ENCODE measurements around the gene DENND4A.
"Not testable (repeated sequence)": the region's sequence is repeated elsewhere in the genome, so short reads cannot be mapped to it uniquely, and the experiment has no call there.

The DENND4A gene

DNA sequence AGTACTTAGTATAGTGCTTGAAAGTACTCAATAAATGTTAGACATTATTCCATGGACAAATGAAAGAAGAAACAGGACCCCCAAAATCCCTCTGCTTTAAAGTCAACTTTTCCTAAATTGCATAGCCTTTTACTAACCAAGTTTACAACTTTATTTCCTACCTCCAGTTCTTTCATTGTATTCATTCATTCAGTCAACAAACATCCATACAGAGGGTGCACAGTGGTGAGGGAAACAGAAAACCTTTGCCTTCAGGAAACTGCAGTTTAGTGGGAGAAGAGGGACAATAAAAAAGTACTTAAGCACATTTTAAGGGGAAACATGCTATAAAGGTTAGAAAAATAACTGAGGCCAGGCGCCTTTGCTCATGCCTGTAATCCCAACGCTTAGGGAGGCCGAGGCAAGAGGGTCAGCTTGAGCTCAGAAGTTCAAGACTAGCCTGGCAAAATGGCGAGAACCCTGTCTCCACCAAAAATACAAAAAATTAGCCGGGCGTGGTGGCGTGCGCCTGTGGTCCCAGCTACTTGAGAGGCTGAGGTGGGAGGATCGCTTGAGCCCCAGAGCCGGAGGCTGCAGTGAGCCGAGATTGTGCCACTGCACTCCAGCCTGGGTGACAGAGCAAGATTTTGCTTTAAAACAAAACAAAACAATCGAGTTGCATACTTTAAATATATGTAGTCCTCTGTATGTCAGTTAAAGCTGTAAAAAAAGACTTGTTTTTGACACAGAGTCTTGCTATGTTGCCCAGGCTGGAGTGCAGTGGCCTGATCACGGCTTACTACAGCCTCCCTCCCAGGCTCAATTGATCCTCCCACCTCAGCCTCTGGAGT is 1.1 kb upstream of the DENND4A start:
- peaks cover 2% of the 10 kb centered on the region for H3K4me1 ChIP-seq (ENCODE audit: control insufficient read depth, insufficient read depth, low read length)
- H3K27me3 ChIP-seq (ENCODE audit: control insufficient read depth, insufficient read depth, low read length): no peaks in the 10 kb centered on the region
- peak overlapping the region; percentile 78 for H3K4me3 ChIP-seq (ENCODE audit: low read length)
- no peaks in the 10 kb centered on the region for H3K9me3 ChIP-seq (ENCODE audit: control insufficient read depth, low read length)
- H3K9ac ChIP-seq (ENCODE audit: low read length): peak overlapping the region; percentile 89
- H3K36me3 ChIP-seq (ENCODE audit: control insufficient read depth, insufficient read depth, low read length): no peaks in the 10 kb centered on the region

DNA sequence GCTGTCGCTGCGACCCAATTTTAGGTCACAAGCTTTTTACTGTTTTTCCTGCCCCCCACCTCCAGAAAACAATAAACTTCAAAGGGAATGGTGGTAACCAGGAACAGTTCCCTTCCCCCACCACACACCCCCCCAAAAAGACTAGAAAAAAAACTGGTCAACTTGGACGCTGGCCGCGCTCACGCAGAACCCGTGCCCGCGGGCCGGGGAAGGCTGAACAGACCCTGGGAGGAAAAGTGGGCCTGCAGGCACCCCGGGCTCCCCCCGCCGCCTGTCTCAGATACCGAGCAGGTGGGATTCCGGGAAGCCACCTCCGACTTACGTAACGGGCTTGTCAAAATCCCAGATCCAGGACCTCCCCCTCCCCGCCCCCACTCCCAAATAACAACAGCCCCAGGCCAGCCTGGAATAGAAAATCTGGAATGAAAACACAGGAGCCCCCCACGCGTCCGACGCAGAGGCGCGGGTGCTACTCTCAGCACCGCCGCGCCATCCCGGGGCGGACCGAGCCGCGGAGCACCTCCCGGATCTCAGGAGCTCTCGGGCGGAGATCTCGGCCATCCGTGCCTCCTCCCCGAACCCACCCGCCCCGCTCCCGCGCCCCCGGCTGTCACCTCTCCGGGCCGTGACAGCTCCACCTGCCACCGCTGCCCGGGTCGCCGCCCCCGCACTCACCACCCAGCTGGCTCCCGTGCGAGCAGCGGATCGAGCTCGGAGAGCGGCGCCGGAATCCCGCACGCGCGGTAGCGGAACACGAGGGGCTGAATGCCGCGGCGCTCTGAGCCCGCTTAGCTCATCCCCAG is 557 bp downstream of the DENND4A start:
- no peaks in the 10 kb centered on the region for H3K27me3 ChIP-seq (ENCODE audit: control insufficient read depth, insufficient read depth, low read length)
- H3K9me3 ChIP-seq (ENCODE audit: control insufficient read depth, low read length): no peaks in the 10 kb centered on the region
- H3K9ac ChIP-seq (ENCODE audit: low read length): peak overlapping the region; percentile 85
- peaks cover 12% of the 10 kb centered on the region for H3K4me1 ChIP-seq (ENCODE audit: control insufficient read depth, insufficient read depth, low read length)
- peak overlapping the region; percentile 83 for H3K4me3 ChIP-seq (ENCODE audit: low read length)
- no peaks in the 10 kb centered on the region for H3K36me3 ChIP-seq (ENCODE audit: control insufficient read depth, insufficient read depth, low read length)

DNA sequence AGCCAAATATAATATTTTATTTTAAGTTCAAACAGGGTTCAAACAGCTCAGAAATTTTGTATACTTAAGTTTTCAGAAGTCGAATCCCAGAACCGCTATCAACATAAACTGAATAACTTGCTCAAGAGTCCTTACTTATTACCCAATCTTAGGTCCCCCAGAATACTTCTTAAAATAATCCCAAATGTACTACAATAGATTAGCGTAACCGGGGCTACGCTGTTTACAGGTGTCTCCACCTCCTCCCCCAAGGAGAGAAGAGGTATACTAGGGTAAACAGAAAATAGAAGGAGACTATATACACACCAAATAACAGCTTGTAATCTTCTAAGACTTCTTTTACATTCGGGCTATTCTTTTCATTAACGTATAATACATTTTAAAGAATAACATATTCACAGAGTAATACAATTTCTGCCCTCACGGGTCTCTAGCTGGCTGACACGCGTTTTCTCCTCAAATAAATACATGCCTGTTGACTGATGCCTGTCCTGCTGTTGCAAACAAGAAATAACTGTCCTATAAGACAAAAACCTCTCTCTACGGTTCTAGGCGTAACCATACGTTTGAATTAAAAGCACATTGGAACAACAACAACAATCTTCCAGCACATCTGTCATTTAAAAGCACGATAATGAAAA is 1.3 kb downstream of the DENND4A start:
- Histone ChIP-seq H3K4me1 (ENCODE audit: control insufficient read depth, insufficient read depth, low read length) (peaks cover 15% of the 10 kb centered on the region), H3K9me3 (ENCODE audit: control insufficient read depth, low read length) (no peaks in the 10 kb centered on the region), H3K4me3 (ENCODE audit: low read length) (peak overlapping the region; percentile 83), H3K36me3 (ENCODE audit: control insufficient read depth, insufficient read depth, low read length) (no peaks in the 10 kb centered on the region), H3K9ac (ENCODE audit: low read length) (peak overlapping the region; percentile 85), H3K27me3 (ENCODE audit: control insufficient read depth, insufficient read depth, low read length) (no peaks in the 10 kb centered on the region)

DNA sequence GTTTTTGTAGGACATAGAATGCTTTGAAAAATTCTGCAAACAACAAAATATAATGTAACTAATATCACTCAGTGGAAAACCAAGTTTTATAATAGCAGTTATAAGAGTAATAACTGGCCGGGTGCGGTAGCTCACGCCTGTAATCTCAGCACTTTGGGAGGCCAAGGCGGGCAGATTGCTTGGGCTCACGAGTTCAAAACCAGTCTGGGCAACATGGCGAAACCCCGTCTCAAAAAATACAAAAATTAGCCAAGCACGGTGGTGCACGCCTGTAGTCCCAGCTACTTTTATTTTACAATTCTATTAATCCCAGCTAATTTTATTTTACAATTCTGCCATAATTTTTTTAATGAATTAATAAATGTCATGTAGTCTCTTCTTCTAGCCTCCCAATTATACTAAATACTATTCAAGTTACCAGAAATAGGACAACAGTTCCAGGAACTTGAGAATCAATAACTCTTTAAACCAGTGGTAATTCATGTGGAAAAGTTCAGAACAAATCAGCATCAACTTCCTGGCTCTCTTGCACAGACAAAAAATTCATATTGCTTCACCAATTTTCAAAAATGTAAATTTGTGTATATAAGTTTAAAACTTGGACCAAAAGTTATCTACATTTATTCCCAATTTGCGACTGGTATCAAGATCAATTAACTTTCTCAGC is 2.2 kb downstream of the DENND4A start:
- H3K36me3 ChIP-seq (ENCODE audit: control insufficient read depth, insufficient read depth, low read length): no peaks in the 10 kb centered on the region
- H3K9me3 ChIP-seq (ENCODE audit: control insufficient read depth, low read length): no peaks in the 10 kb centered on the region
- no peak overlapping the region for H3K4me3 ChIP-seq (ENCODE audit: low read length)
- no peaks in the 10 kb centered on the region for H3K27me3 ChIP-seq (ENCODE audit: control insufficient read depth, insufficient read depth, low read length)
- H3K4me1 ChIP-seq (ENCODE audit: control insufficient read depth, insufficient read depth, low read length): peaks cover 15% of the 10 kb centered on the region
- H3K9ac ChIP-seq (ENCODE audit: low read length): no peak overlapping the region

DNA sequence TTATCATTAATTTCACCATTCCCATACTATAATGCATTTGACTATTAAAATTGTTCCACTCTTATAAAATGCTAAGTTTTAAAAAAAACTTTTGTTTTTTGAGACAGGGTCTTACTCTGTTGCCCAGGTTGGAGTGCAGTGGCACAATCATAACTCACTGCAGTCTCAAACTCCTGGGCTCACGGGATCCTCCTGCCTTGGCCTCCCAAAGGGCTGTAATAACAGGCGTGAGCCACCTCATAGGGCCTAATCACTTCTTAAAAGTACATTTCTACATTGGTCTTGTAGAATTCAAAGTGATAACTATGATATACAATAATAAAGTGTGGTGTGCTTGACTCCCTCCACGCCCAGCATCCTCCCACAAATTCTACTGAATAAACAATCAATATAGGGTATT is 3.0 kb downstream of the DENND4A start:
- Histone ChIP-seq H3K4me3 (ENCODE audit: low read length) (no peak overlapping the region), H3K9ac (ENCODE audit: low read length) (no peak overlapping the region), H3K9me3 (ENCODE audit: control insufficient read depth, low read length) (no peaks in the 10 kb centered on the region), H3K27me3 (ENCODE audit: control insufficient read depth, insufficient read depth, low read length) (no peaks in the 10 kb centered on the region), H3K4me1 (ENCODE audit: control insufficient read depth, insufficient read depth, low read length) (peaks cover 16% of the 10 kb centered on the region), H3K36me3 (ENCODE audit: control insufficient read depth, insufficient read depth, low read length) (no peaks in the 10 kb centered on the region)

DNA sequence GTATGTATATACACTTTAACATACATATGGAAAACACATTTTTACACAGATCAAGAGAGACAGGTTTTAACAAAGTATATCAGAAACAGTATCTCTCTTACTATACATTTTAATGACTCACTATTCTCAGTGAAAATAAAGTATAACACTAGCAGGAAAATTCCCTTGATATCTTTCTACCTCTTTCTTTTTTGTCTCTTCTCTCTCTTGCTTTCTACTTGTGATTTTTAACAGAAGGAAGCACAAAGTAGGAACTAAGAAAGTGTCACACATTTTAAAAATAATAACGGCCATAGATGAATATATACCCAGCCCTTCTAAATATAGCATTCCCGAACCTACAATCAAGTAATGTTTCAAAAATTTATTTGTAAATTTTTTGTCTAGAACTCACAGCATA is 4.8 kb downstream of the DENND4A start:
- H3K27me3 ChIP-seq (ENCODE audit: control insufficient read depth, insufficient read depth, low read length): no peaks in the 10 kb centered on the region
- H3K4me3 ChIP-seq (ENCODE audit: low read length): no peak overlapping the region
- H3K9me3 ChIP-seq (ENCODE audit: control insufficient read depth, low read length): no peaks in the 10 kb centered on the region
- peaks cover 21% of the 10 kb centered on the region for H3K4me1 ChIP-seq (ENCODE audit: control insufficient read depth, insufficient read depth, low read length)
- H3K9ac ChIP-seq (ENCODE audit: low read length): peak overlapping the region; percentile 44
- no peaks in the 10 kb centered on the region for H3K36me3 ChIP-seq (ENCODE audit: control insufficient read depth, insufficient read depth, low read length)

DNA sequence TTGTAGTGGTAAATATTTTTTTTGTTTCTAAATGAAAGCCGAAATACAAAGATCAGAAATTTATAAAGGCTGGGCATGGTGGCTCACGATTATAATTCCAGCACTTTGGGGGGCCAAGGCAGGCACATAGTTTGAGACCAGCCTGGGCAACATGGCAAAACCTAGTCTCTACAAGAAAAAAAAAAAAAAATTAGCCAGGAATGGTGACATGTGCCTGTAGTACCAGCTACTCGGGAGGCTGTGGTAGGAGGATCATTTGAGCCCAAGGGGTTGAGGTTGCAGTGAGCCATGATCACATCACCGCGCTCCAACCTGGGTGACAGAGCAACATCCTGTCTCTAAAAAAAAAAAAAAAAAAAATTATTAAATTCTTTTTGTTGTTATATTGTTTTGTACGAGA is 6.9 kb downstream of the DENND4A start:
- H3K36me3 ChIP-seq (ENCODE audit: control insufficient read depth, insufficient read depth, low read length): no peaks in the 10 kb centered on the region
- no peaks in the 10 kb centered on the region for H3K27me3 ChIP-seq (ENCODE audit: control insufficient read depth, insufficient read depth, low read length)
- H3K9me3 ChIP-seq (ENCODE audit: control insufficient read depth, low read length): no peaks in the 10 kb centered on the region
- H3K4me3 ChIP-seq (ENCODE audit: low read length): no peak overlapping the region
- peaks cover 24% of the 10 kb centered on the region for H3K4me1 ChIP-seq (ENCODE audit: control insufficient read depth, insufficient read depth, low read length)
- no peak overlapping the region for H3K9ac ChIP-seq (ENCODE audit: low read length)

DNA sequence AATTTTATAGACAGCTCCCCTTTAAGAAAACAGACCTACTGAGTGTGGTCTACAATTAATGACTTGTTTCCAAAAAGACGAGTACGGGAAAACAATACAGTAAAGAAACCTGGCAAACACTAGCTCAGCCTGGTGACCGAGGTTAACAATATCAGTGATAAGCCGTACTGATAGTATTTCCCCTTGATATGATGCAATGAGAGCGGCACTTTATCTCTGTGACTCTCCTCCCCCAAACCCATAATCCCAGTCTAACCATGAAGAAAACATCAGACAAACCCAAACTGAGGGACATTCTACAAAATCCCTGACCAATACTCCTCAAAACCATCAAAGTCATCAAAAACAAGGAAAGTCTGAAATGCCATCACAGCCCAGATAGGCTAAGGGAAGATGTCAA is 8.2 kb downstream of the DENND4A start:
- H3K27me3 ChIP-seq (ENCODE audit: control insufficient read depth, insufficient read depth, low read length): no peaks in the 10 kb centered on the region
- peaks cover 24% of the 10 kb centered on the region for H3K4me1 ChIP-seq (ENCODE audit: control insufficient read depth, insufficient read depth, low read length)
- H3K9me3 ChIP-seq (ENCODE audit: control insufficient read depth, low read length): no peaks in the 10 kb centered on the region

DNA sequence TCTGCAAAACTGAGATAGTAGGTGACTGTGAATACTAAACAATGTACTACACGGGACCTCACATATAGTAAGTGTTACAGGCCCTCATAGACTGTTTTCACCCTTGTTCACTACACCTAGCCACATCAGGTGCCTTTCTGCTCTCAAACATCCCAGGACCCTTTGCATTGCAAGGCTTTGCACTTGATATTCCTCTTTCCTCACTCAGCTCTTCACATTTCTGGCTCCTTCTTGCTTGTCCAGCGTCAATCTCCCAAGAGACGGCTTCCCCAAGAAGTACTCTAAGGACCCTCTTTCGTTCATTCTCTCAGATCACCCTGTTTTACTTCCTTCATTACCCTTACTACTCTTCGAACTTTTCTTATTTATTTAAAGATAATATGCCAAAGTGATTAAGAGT is 10.0 kb downstream of the DENND4A start:
- Histone ChIP-seq H3K9me3 (ENCODE audit: control insufficient read depth, low read length) (no peaks in the 10 kb centered on the region), H3K27me3 (ENCODE audit: control insufficient read depth, insufficient read depth, low read length) (no peaks in the 10 kb centered on the region), H3K9ac (ENCODE audit: low read length) (no peak overlapping the region), H3K4me1 (ENCODE audit: control insufficient read depth, insufficient read depth, low read length) (peaks cover 12% of the 10 kb centered on the region), H3K4me3 (ENCODE audit: low read length) (no peak overlapping the region), H3K36me3 (ENCODE audit: control insufficient read depth, insufficient read depth, low read length) (no peaks in the 10 kb centered on the region)

More for the DNA sequence above, 8.2 kb downstream of the DENND4A start:
- Histone ChIP-seq H3K9ac (ENCODE audit: low read length) (no peak overlapping the region), H3K4me3 (ENCODE audit: low read length) (no peak overlapping the region), H3K36me3 (ENCODE audit: control insufficient read depth, insufficient read depth, low read length) (no peaks in the 10 kb centered on the region)

DNA sequence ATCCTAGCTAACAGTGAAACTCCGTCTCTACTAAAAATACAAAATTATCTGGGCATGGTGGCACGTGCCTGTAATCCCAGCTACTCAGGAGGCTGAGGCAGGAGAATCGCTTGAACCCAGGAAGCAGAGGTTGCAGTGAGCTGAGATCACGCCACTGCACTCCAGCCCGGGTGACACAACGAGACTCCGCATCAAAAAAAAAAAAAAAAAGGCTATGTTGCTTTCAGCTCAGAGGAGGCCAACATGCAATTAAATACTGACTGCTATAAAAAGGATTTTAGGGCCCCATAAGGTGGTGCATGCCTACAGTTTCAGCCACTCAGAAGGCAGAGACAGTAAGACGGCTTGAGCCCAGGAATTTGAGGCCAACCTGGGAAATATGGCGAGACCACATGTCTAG is 13.4 kb downstream of the DENND4A start:
- not testable (repeated sequence) for H3K4me1 ChIP-seq (ENCODE audit: control insufficient read depth, insufficient read depth, low read length); H3K36me3 ChIP-seq (ENCODE audit: control insufficient read depth, insufficient read depth, low read length); H3K9me3 ChIP-seq (ENCODE audit: control insufficient read depth, low read length); H3K9ac ChIP-seq (ENCODE audit: low read length); H3K27me3 ChIP-seq (ENCODE audit: control insufficient read depth, insufficient read depth, low read length); H3K4me3 ChIP-seq (ENCODE audit: low read length)

DNA sequence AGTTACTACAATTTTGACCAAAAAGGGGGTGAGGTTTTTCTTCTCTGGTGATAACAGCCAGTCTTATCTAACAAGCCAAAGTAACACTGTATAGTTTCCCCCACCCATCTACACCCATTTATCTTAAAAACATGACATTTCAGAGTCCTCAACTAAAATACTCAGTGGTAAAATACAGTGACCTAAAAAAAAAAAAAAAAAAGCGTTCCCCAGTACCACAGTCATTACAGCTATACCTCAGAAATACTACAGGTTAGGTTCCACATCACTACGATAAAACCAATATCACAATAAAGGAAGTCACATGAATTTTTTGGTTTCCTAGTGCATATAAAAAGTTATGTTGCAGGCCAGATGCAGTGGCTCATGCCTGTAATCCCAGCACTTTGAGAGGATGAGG is 13.8 kb downstream of the DENND4A start:
- Histone ChIP-seq H3K27me3 (ENCODE audit: control insufficient read depth, insufficient read depth, low read length) (no peaks in the 10 kb centered on the region), H3K4me1 (ENCODE audit: control insufficient read depth, insufficient read depth, low read length) (peaks cover 4% of the 10 kb centered on the region), H3K4me3 (ENCODE audit: low read length) (no peak overlapping the region), H3K9ac (ENCODE audit: low read length) (no peak overlapping the region), H3K9me3 (ENCODE audit: control insufficient read depth, low read length) (no peaks in the 10 kb centered on the region), H3K36me3 (ENCODE audit: control insufficient read depth, insufficient read depth, low read length) (no peaks in the 10 kb centered on the region)

All from mucosa of stomach (tissue), 1 donor.